GM12873 (cell line): ENCODE results near the gene LZTR1.

ENCODE experiments used
- TF ChIP-seq, protein P1 (sequence below): IDR thresholded peaks from 2 replicates; pipeline ENCODE4 v1.5.1; 2012; ENCODE audit warnings: low read depth, mild to moderate bottlenecking, moderate library complexity, low read length, control low read depth; ENCODE audit not compliant: insufficient read depth; ENCODE audit errors: missing control alignments

LZTR1 gene

DNA sequence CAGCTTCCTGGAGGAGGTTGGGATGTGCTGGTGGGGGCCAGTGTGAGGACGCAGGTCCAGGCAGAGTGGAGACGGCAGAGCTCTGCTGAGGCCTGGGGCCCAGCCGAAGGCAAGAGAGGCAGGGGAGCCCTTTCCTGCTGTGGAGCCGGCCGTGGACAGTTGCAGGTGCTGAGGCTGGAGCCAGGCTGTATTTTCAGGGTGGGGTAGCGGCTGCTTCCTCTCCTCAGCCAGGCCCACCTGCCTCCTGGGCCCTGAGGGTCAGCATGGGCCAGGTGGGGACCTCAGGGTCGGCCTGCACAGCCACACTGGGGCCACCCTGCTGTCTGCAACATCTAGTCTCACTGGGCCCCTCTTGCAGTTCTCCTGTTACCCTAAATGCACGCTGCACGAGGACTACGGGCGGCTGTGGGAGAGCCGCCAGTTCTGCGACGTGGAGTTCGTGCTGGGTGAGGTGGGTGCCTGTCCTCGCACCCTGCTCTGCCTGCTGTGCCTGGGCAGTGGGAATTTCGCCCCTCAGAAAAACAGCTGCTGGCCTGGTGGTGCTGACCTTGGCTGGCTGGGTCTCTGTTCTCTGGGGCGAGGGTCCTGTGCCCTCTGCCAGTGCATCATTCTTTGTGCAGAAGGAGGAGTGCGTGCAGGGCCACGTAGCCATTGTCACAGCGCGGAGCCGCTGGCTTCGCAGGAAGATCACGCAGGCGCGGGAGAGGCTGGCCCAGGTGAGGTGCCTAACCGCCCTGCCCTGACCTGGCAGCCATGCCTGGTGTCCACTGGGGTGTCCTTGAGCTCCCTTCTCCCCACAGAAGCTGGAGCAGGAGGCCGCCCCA, 11.4 kb downstream of the LZTR1 start:
- TF ChIP-seq, protein P1, sequence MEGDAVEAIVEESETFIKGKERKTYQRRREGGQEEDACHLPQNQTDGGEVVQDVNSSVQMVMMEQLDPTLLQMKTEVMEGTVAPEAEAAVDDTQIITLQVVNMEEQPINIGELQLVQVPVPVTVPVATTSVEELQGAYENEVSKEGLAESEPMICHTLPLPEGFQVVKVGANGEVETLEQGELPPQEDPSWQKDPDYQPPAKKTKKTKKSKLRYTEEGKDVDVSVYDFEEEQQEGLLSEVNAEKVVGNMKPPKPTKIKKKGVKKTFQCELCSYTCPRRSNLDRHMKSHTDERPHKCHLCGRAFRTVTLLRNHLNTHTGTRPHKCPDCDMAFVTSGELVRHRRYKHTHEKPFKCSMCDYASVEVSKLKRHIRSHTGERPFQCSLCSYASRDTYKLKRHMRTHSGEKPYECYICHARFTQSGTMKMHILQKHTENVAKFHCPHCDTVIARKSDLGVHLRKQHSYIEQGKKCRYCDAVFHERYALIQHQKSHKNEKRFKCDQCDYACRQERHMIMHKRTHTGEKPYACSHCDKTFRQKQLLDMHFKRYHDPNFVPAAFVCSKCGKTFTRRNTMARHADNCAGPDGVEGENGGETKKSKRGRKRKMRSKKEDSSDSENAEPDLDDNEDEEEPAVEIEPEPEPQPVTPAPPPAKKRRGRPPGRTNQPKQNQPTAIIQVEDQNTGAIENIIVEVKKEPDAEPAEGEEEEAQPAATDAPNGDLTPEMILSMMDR, result no peak

DNA sequence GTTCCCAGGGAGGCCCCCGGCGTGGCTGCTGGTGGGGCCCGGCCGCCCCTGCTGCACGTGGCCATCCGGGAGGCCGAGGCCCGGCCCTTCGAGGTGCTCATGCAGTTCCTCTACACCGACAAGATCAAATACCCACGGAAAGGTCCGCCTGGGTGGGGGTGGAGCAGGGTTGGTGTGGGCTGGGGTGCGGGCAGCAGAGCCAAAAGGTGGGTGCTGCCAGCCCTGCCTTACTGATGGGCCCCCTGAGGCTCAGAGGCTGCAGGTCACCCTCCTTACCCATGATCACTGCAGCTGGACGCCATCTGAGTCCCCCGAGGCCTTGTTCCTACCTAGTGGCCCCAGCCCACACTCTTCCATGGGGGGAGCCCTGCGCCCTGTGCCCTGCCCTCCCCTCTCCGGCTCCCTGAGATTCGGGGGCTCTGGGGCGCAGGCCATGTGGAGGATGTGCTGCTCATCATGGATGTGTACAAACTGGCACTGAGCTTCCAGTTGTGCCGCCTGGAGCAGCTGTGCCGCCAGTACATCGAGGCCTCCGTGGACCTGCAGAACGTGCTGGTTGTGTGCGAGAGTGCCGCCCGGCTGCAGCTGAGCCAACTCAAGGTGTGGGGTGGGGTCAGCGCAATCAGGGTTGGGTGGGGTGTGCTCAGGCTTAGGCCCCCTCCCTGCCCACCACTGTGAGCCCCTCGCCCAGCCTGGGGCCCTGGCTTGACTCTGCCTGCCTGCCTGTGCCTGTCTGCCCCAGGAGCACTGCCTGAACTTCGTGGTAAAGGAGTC, 12.2 kb downstream of the LZTR1 start:
- TF ChIP-seq, protein P1, result no peak

GRCh38 chr22:20994902-20995241, 12.8 kb downstream of the LZTR1 start:
- TF ChIP-seq, protein P1, result no peak

GRCh38 chr22:20995329-20996030, 13.4 kb downstream of the LZTR1 start:
- TF ChIP-seq, protein P1, result no peak

GRCh38 chr22:20996031-20996410, 13.9 kb downstream of the LZTR1 start:
- TF ChIP-seq, protein P1, result no peak

GRCh38 chr22:20996598-20997535, 14.8 kb downstream of the LZTR1 start:
- TF ChIP-seq, protein P1, result no peak
